HCT116 (cell line): ENCODE measurements around the gene TAF11L3. TPM values are rescaled to one million over a fixed set of nuclear protein-coding genes. Genes with fewer than 3 reads are reported as not detected.
"Not testable (repeated sequence)": the region's sequence is repeated elsewhere in the genome, so short reads cannot be mapped to it uniquely, and the experiment has no call there.

Experiments
- ATAC-seq: fragments of 200-7000 bp; cut with Tn5 transposase; 2 replicates; pipeline ENCODE4 v1.9.1; 2020; ENCODE audit warnings: mild to moderate bottlenecking, moderate library complexity
- BruUV-seq: library from RNA; stranded (reverse); fragments of 400-500 nt; replicated peaks from 2 replicates; lab custom pipeline; 2021; lab: Mats Ljungman, UMichigan
- CTCF ChIA-PET: fragments of 300-600 bp; sonication (Branson Sonifier 250); formaldehyde crosslinking; loops from one replicate; lab custom pipeline; 2021; ENCODE audit warnings: antibody characterized with exemption; lab: Charles Lee
- POLR2A ChIA-PET: fragments of 300-600, 350-600 bp; sonication (Branson Sonifier 250); formaldehyde crosslinking; loops from one replicate; lab custom pipeline; 2021; ENCODE audit warnings: antibody characterized with exemption; lab: Charles Lee
- RAD21 ChIA-PET, 2 experiments: fragments of 300-600 bp; sonication (Branson Sonifier 250); formaldehyde crosslinking; loops; one replicate each; lab custom pipeline; 2023; ENCODE audit warnings: low total read pairs in 2 of 2; ENCODE audit not compliant: uncharacterized antibody in 2 of 2, unreplicated experiment in 2 of 2, low non-redundant PET in 1 of 2; lab: Charles Lee
- DNase-seq: peaks from one replicate; pipeline ENCODE4 v3.0.0-alpha.2; 2010; ENCODE audit warnings: low read depth, low spot score
- H2AFZ ChIP-seq: fragments of 200-600 bp; shearing (Covaris generic), sonication (generic); 2 replicates; pipeline ENCODE4 v1.6.1; 2017; ENCODE audit warnings: low read depth, mixed run types, mixed read lengths, antibody characterized with exemption, low read length; ENCODE audit not compliant: poor library complexity, severe bottlenecking
- H3K27ac ChIP-seq: 2 replicates; pipeline ENCODE4 v1.5.1; 2012; ENCODE audit warnings: low read depth, low read length
- H3K27me3 ChIP-seq: fragments of 200-600 bp; sonication (generic); 2 replicates; pipeline ENCODE4 v1.6.1; 2016; ENCODE audit warnings: mixed run types, low read length, mixed read lengths; ENCODE audit not compliant: insufficient read depth
- H3K36me3 ChIP-seq, 2 experiments: fragments of 200-500 bp in 1 of 2; fragments of 200-600 bp in 1 of 2; sonication (Bioruptor generic) in 1 of 2; sonication (generic) in 1 of 2; 2 replicates each; pipeline versions ENCODE4 v1.5.1 to v1.6.1; 2014 to 2016; ENCODE audit warnings: low read length in 2 of 2, inconsistent platforms in 1 of 2, mixed read lengths in 1 of 2, mixed run types in 1 of 2; ENCODE audit not compliant: insufficient read depth in 2 of 2, control insufficient read depth in 1 of 2
- H3K4me1 ChIP-seq, 2 experiments: fragments of 200-600 bp in 1 of 2; sonication (generic) in 1 of 2; 2 replicates each; pipeline versions ENCODE4 v1.5.1 to v1.6.1; 2012 to 2017; ENCODE audit warnings: low read length in 2 of 2, inconsistent platforms in 1 of 2, mild to moderate bottlenecking in 1 of 2, mixed read lengths in 1 of 2, mixed run types in 1 of 2, moderate library complexity in 1 of 2; ENCODE audit not compliant: insufficient read depth in 2 of 2, control insufficient read depth in 1 of 2
- H3K4me2 ChIP-seq: fragments of 200-600 bp; sonication (generic); 2 replicates; pipeline ENCODE4 v1.6.1; 2017; ENCODE audit warnings: mixed run types, low read length, mixed read lengths
- H3K4me3 ChIP-seq, 2 experiments: fragments of 200-600 bp in 1 of 2; sonication (generic) in 1 of 2; replicated peaks in 1 of 2; 2 replicates each; pipeline ENCODE4 v1.5.1; 2011 to 2016; ENCODE audit warnings: low read length in 2 of 2, control low read depth in 1 of 2, low read depth in 1 of 2, mild to moderate bottlenecking in 1 of 2, mixed read lengths in 1 of 2, mixed run types in 1 of 2
- H3K79me2 ChIP-seq: fragments of 200-600 bp; sonication (generic); 2 replicates; pipeline ENCODE4 v1.6.1; 2017; ENCODE audit warnings: mild to moderate bottlenecking, mixed run types, low read length, moderate library complexity, mixed read lengths; ENCODE audit not compliant: insufficient read depth
- H3K9ac ChIP-seq: fragments of 200-600 bp; sonication (generic); 2 replicates; pipeline ENCODE4 v1.6.1; 2016; ENCODE audit warnings: low read length, mixed read lengths
- H3K9me2 ChIP-seq: fragments of 200-600 bp; sonication (generic), shearing (Covaris generic); 2 replicates; pipeline ENCODE4 v1.6.1; 2017; ENCODE audit warnings: mixed run types, mild to moderate bottlenecking, moderate library complexity; ENCODE audit not compliant: insufficient read depth
- H3K9me3 ChIP-seq, 2 experiments: fragments of 200-500 bp in 1 of 2; fragments of 200-600 bp in 1 of 2; sonication (Bioruptor generic) in 1 of 2; sonication (generic) in 1 of 2; 2 replicates each; pipeline ENCODE4 v1.6.1; 2014 to 2017; ENCODE audit warnings: low read length in 2 of 2, mixed read lengths in 2 of 2, inconsistent platforms in 1 of 2, low read depth in 1 of 2, mild to moderate bottlenecking in 1 of 2, mixed run types in 1 of 2, moderate library complexity in 1 of 2; ENCODE audit not compliant: control insufficient read depth in 1 of 2, insufficient read depth in 1 of 2
- H4K20me1 ChIP-seq: fragments of 200-600 bp; sonication (generic), shearing (Covaris generic); 2 replicates; pipeline ENCODE4 v1.6.1; 2017; ENCODE audit warnings: mixed run types, mild to moderate bottlenecking, moderate library complexity; ENCODE audit not compliant: insufficient read depth
- intact Hi-C: fragments of 100-400 bp; cut with micrococcal nuclease; formaldehyde crosslinking; loops from 2 replicates; pipeline ENCODE4 v1.10.0; 2022
- total RNA-seq: library from RNA; stranded (reverse); gene quantifications from one replicate; pipeline ENCODE4 v1.2.1, GENCODE V29; 2021; ENCODE audit not compliant: unreplicated experiment

TAF11L3 gene
- total RNA-seq, 1 experiment from 2014 or later, result not detected

DNA sequence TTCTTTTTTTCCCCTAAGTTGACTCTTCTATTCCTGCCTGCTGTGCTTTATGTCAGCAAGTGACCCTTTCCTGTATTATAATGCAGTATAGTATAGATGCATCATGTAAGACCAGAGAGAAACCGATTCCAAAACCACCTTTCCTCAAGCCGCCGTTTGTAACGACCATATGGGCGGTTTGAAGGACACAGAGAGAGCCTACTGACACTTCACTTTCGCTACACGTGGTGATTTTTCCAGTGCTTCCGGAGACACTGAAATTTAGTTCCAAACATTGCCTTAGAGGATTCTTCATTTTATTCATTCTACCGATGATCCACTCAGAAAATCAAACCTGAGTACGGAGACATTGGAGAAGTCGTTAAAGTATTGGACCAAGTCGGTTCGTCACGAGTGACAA lies 1.3 kb downstream of the TAF11L3 start:
- RAD21 ChIA-PET, POLR2A ChIA-PET, H4K20me1 ChIP-seq: not testable (repeated sequence)

DNA sequence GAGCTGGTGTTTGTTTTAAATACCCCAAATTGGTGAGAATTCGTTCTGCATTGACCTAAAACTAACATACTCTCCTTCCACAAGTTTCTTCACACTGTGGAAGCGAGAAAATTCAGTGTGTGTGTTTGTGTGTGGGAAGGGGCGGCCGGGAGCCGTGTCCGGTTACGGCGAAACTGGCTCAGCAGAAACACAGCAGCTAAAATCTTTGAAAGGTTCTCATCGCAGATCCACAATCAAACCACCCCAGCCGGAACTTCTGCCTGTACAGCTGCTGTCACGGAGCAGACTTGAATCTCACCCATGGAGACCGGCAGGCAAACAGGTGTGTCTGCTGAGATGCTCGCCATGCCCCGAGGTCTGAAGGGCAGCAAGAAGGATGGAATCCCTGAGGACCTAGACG lies 3.3 kb downstream of the TAF11L3 start, which contains the start of gene TAF11L4:
Gene TAF11L4 (plus strand): TSS at position 301 of the 400 bp plus-strand sequence.
- H3K79me2 ChIP-seq, intact Hi-C loops, H3K4me3 ChIP-seq, CTCF ChIA-PET, RAD21 ChIA-PET, H3K4me2 ChIP-seq, POLR2A ChIA-PET, H3K9ac ChIP-seq, H3K36me3 ChIP-seq, DNase-seq, H3K27ac ChIP-seq, ATAC-seq, H3K9me3 ChIP-seq, H3K27me3 ChIP-seq, H3K4me1 ChIP-seq, H4K20me1 ChIP-seq, H2AFZ ChIP-seq, H3K9me2 ChIP-seq, BruUV-seq: not testable (repeated sequence)

More for the DNA sequence above, 1.3 kb downstream of the TAF11L3 start:
- H3K9me2 ChIP-seq, H3K4me2 ChIP-seq, intact Hi-C loops, H3K27ac ChIP-seq, H3K79me2 ChIP-seq, H3K27me3 ChIP-seq, H3K4me3 ChIP-seq, BruUV-seq, ATAC-seq, H3K9me3 ChIP-seq, CTCF ChIA-PET, H2AFZ ChIP-seq, DNase-seq, H3K36me3 ChIP-seq, H3K9ac ChIP-seq, H3K4me1 ChIP-seq: not testable (repeated sequence)

DNA sequence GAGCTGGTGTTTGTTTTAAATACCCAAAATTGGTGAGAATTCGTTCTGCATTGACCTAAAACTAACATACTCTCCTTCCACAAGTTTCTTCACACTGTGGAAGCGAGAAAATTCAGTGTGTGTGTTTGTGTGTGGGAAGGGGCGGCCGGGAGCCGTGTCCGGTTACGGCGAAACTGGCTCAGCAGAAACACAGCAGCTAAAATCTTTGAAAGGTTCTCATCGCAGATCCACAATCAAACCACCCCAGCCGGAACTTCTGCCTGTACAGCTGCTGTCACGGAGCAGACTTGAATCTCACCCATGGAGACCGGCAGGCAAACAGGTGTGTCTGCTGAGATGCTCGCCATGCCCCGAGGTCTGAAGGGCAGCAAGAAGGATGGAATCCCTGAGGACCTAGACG lies 6.8 kb downstream of the TAF11L3 start, which contains the start of gene TAF11L5:
Gene TAF11L5 (plus strand): TSS at position 301 of the 400 bp plus-strand sequence.
- H4K20me1 ChIP-seq, H3K27ac ChIP-seq, DNase-seq, H3K4me2 ChIP-seq, H3K9ac ChIP-seq, H2AFZ ChIP-seq, RAD21 ChIA-PET, CTCF ChIA-PET, H3K27me3 ChIP-seq, POLR2A ChIA-PET, H3K36me3 ChIP-seq, intact Hi-C loops, H3K9me3 ChIP-seq, ATAC-seq, BruUV-seq, H3K4me1 ChIP-seq, H3K79me2 ChIP-seq, H3K9me2 ChIP-seq, H3K4me3 ChIP-seq: not testable (repeated sequence)

DNA sequence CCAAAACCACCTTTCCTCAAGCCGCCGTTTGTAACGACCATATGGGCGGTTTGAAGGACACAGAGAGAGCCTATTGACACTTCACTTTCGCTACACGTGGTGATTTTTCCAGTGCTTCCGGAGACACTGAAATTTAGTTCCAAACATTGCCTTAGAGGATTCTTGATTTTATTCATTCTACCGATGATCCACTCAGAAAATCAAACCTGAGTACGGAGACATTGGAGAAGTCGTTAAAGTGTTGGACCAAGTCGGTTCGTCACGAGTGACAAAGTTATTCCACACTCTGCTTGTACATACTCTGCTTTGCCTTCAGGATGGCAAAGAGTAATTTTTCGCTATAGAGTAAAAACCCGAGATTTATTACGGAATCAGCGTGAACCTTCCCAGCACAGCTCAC lies 8.3 kb downstream of the TAF11L3 start:
- DNase-seq, H3K27ac ChIP-seq, H4K20me1 ChIP-seq, POLR2A ChIA-PET, H3K9me3 ChIP-seq, intact Hi-C loops, CTCF ChIA-PET, BruUV-seq, RAD21 ChIA-PET, ATAC-seq, H3K27me3 ChIP-seq, H3K36me3 ChIP-seq, H3K4me3 ChIP-seq, H3K79me2 ChIP-seq, H3K4me2 ChIP-seq, H3K9ac ChIP-seq, H2AFZ ChIP-seq, H3K9me2 ChIP-seq, H3K4me1 ChIP-seq: not testable (repeated sequence)
